PC-9 (cell line): ENCODE results near the gene CA12. TPM values are rescaled to one million over a fixed set of nuclear protein-coding genes. Genes with fewer than 3 reads are reported as not detected.

Source experiments
- BruUV-seq: library from RNA; stranded (reverse); fragments of 400-500 nt; replicated peaks from 2 replicates; lab custom pipeline; 2021; lab: Mats Ljungman, UMichigan
- CTCF ChIA-PET: fragments of 300-600 bp; sonication (Branson Sonifier 250); formaldehyde crosslinking; loops from one replicate; lab custom pipeline; 2022; ENCODE audit warnings: antibody characterized with exemption; lab: Charles Lee
- POLR2A ChIA-PET: fragments of 300-600 bp; sonication (Branson Sonifier 250); formaldehyde crosslinking; loops from one replicate; lab custom pipeline; 2022; ENCODE audit warnings: antibody characterized with exemption; ENCODE audit not compliant: unreplicated experiment; lab: Charles Lee
- DNase-seq, 2 experiments: peaks; one replicate each; pipeline versions ENCODE4 v3.0.0 to v3.0.0-alpha.2; 2015 to 2022; ENCODE audit warnings: mixed read lengths in 1 of 2
- H2AFZ ChIP-seq: fragments of 200-600 bp; sonication (generic); 2 replicates; pipeline ENCODE4 v1.8.1; 2017; ENCODE audit warnings: antibody characterized with exemption
- H3F3A ChIP-seq: fragments of 200-600 bp; sonication (generic); 2 replicates; pipeline ENCODE4 v1.8.1; 2017; ENCODE audit warnings: antibody characterized with exemption, mild to moderate bottlenecking, low read depth; ENCODE audit not compliant: insufficient read depth
- H3K27ac ChIP-seq: fragments of 200-600 bp; sonication (generic); 2 replicates; pipeline ENCODE4 v1.6.1; 2016; ENCODE audit warnings: mixed run types
- H3K27me3 ChIP-seq: fragments of 200-600 bp; sonication (generic); 2 replicates; pipeline ENCODE4 v1.6.1; 2016; ENCODE audit warnings: low read depth, mixed run types; ENCODE audit not compliant: insufficient read depth
- H3K36me3 ChIP-seq: fragments of 200-600 bp; sonication (generic); 2 replicates; pipeline ENCODE4 v1.6.1; 2016; ENCODE audit warnings: low read depth, mixed run types
- H3K4me1 ChIP-seq: fragments of 200-600 bp; sonication (generic); replicated peaks from 2 replicates; pipeline ENCODE4 v1.6.1; 2016; ENCODE audit warnings: mixed run types; ENCODE audit not compliant: insufficient read depth
- H3K4me2 ChIP-seq: fragments of 200-600 bp; sonication (generic); 2 replicates; pipeline ENCODE4 v1.6.1; 2017; ENCODE audit warnings: mixed run types
- H3K4me3 ChIP-seq: fragments of 200-600 bp; sonication (generic); 2 replicates; pipeline ENCODE4 v1.6.1; 2016; ENCODE audit warnings: mixed run types
- H3K79me2 ChIP-seq: fragments of 200-600 bp; sonication (generic); 2 replicates; pipeline ENCODE4 v1.6.1; 2017; ENCODE audit warnings: low read depth, mixed run types
- H3K9me2 ChIP-seq: fragments of 200-600 bp; sonication (generic); 2 replicates; pipeline ENCODE4 v1.8.1; 2017; ENCODE audit warnings: mild to moderate bottlenecking; ENCODE audit not compliant: insufficient read depth
- H3K9me3 ChIP-seq: fragments of 200-600 bp; sonication (generic); 2 replicates; pipeline ENCODE4 v1.8.1; 2016; ENCODE audit warnings: low read depth; ENCODE audit not compliant: insufficient read depth
- H4K20me1 ChIP-seq: fragments of 200-600 bp; sonication (generic); 2 replicates; pipeline ENCODE4 v1.8.1; 2017; ENCODE audit not compliant: insufficient read depth
- CTCF ChIP-seq: fragments of 200-600 bp; sonication (generic); conservative IDR thresholded peaks from 2 replicates; pipeline ENCODE4 v1.6.1; 2017; ENCODE audit warnings: mixed run types, antibody characterized with exemption, mild to moderate bottlenecking, moderate library complexity
- EZH2 ChIP-seq: fragments of 200-600 bp; sonication (generic); IDR thresholded peaks from 2 replicates; pipeline ENCODE4 v1.8.0; 2017; ENCODE audit warnings: antibody characterized with exemption, low read depth
- intact Hi-C: fragments of 100-400 bp; cut with micrococcal nuclease; formaldehyde crosslinking; loops from one replicate; pipeline ENCODE4 v1.10.0; 2022; ENCODE audit not compliant: unreplicated experiment
- total RNA-seq: library from RNA; stranded (reverse); gene quantifications from 2 replicates; pipeline ENCODE4 v1.2.3, GENCODE V29; 2021

Gene CA12
- total RNA-seq, 1 experiment from 2014 or later, result 4.6 TPM

GRCh38 chr15:63414474-63415120, 33.0 kb upstream of the CA12 start:
- no peaks in the 10 kb centered on the region for H3K4me1 ChIP-seq
- H3K4me2 ChIP-seq, result no peak overlapping the region
- no peaks in the 10 kb centered on the region for H3K9me3 ChIP-seq
- no peaks in the 10 kb centered on the region for H3K79me2 ChIP-seq
- CTCF ChIA-PET, result interaction anchor here (0.6 kb wide), 1 partner anchor 248 kb away, joined by 3 read pairs; no protein-coding TSS in a partner anchor
- intact Hi-C loops, result no loop called here
- H3K36me3 ChIP-seq, result no peaks in the 10 kb centered on the region
- H3K27me3 ChIP-seq, result no peaks in the 10 kb centered on the region
- POLR2A ChIA-PET, result no interaction called here
- H3K9me2 ChIP-seq, result no peaks in the 10 kb centered on the region
- TF ChIP-seq EZH2 (no peak), CTCF (no peak)
- no peaks in the 10 kb centered on the region for H3F3A ChIP-seq
- H4K20me1 ChIP-seq, result no peaks in the 10 kb centered on the region
- H2AFZ ChIP-seq, result no peak overlapping the region
- no peak overlapping the region for H3K27ac ChIP-seq
- no peak overlapping the region for H3K4me3 ChIP-seq
- BruUV-seq, result no TSS peak
- DNase-seq, result no peak

- Histone ChIP-seq H4K20me1 (no peaks in the 10 kb centered on the region), H3K4me2 (no peak overlapping the region), H3K4me3 (no peak overlapping the region), H3K27me3 (no peaks in the 10 kb centered on the region), H2AFZ (no peak overlapping the region), H3K9me3 (no peaks in the 10 kb centered on the region), H3K27ac (no peak overlapping the region), H3F3A (no peaks in the 10 kb centered on the region), H3K4me1 (no peaks in the 10 kb centered on the region), H3K36me3 (no peaks in the 10 kb centered on the region), H3K79me2 (no peaks in the 10 kb centered on the region), H3K9me2 (no peaks in the 10 kb centered on the region)
- TF ChIP-seq EZH2, result no peak
- TF ChIP-seq CTCF, result no peak
- no peak for DNase-seq
- CTCF ChIA-PET, result interaction anchor here (0.8 kb wide), 1 partner anchor 25 kb away, joined by 8 read pairs; no protein-coding TSS in a partner anchor
- POLR2A ChIA-PET, result no interaction called here
- intact Hi-C loops, result no loop called here
- no TSS peak for BruUV-seq
Observed at GRCh38 chr15:63412551-63412950, 30.9 kb upstream of the CA12 start.

GRCh38 chr15:63411866-63412265, 30.2 kb upstream of the CA12 start:
- no peak for DNase-seq
- Histone ChIP-seq H3K36me3 (no peaks in the 10 kb centered on the region), H3K9me2 (no peaks in the 10 kb centered on the region), H3K9me3 (no peaks in the 10 kb centered on the region), H3K4me3 (no peak overlapping the region), H3K27ac (no peak overlapping the region), H3K79me2 (no peaks in the 10 kb centered on the region), H3K4me1 (no peaks in the 10 kb centered on the region), H3F3A (no peaks in the 10 kb centered on the region), H4K20me1 (no peaks in the 10 kb centered on the region), H3K4me2 (no peak overlapping the region), H2AFZ (no peak overlapping the region), H3K27me3 (no peaks in the 10 kb centered on the region)
- ChIA-PET CTCF (no interaction called here), POLR2A (interaction anchor here (0.6 kb wide), 1 partner anchor 100 kb away, joined by 3 read pairs; no protein-coding TSS in a partner anchor)
- intact Hi-C loops, result no loop called here
- BruUV-seq, result no TSS peak
- TF ChIP-seq CTCF (no peak), EZH2 (no peak)
